Suprapubic skin (tissue), 4 donors: ENCODE measurements around the gene CREB1. TPM values are rescaled to one million over a fixed set of nuclear protein-coding genes. Genes with fewer than 3 reads are reported as not detected.
"Not testable (repeated sequence)": the region's sequence is repeated elsewhere in the genome, so short reads cannot be mapped to it uniquely, and the experiment has no call there.

Experiments
- DNase-seq, 2 donors: peaks; one replicate each; pipeline ENCODE4 v3.0.0-alpha.2; 2019; ENCODE audit warnings: low spot score in 2 of 2
- H3K27ac ChIP-seq: fragments of 200-600 bp; sonication (generic); one replicate; pipeline ENCODE4 v1.5.1; 2019
- H3K27me3 ChIP-seq: fragments of 200-600 bp; sonication (generic); one replicate; pipeline ENCODE4 v1.5.1; 2019
- H3K36me3 ChIP-seq: fragments of 200-600 bp; sonication (generic); one replicate; pipeline ENCODE4 v1.5.1; 2019
- H3K4me1 ChIP-seq: fragments of 200-600 bp; sonication (generic); one replicate; pipeline ENCODE4 v1.5.1; 2019
- H3K4me3 ChIP-seq: fragments of 200-600 bp; sonication (generic); one replicate; pipeline ENCODE4 v1.5.1; 2019; ENCODE audit warnings: mild to moderate bottlenecking
- H3K9me3 ChIP-seq: fragments of 200-600 bp; sonication (generic); one replicate; pipeline ENCODE4 v1.5.1; 2019
- CTCF ChIP-seq, 2 donors: fragments of 200-600 bp in 1 of 2; fragments of 450-650 bp in 1 of 2; sonication (generic) in 1 of 2; IDR thresholded peaks; one replicate each; pipeline ENCODE4 v1.5.1; 2016 to 2019; ENCODE audit warnings: antibody characterized with exemption in 2 of 2, mild to moderate bottlenecking in 1 of 2, moderate library complexity in 1 of 2
- EP300 ChIP-seq: sonication (generic); formaldehyde crosslinking; IDR thresholded peaks from one replicate; pipeline ENCODE4 v1.6.1; 2017; ENCODE audit warnings: antibody characterized with exemption
- POLR2A ChIP-seq, 2 donors: fragments of 450-650 bp; IDR thresholded peaks; one replicate each; pipeline ENCODE4 v1.6.1; 2017; ENCODE audit warnings: antibody characterized with exemption in 2 of 2, mild to moderate bottlenecking in 2 of 2, moderate library complexity in 2 of 2
- POLR2AphosphoS5 ChIP-seq, 3 donors: sonication (generic); formaldehyde crosslinking; IDR thresholded peaks; one replicate each; pipeline ENCODE4 v1.6.1; 2017; ENCODE audit warnings: antibody characterized with exemption in 3 of 3
- WGBS: methylation state at CpG from one replicate; pipeline ENCODE4 v1.1.5; 2018; 5-methylcytosine and 5-hydroxymethylcytosine counted together
- total RNA-seq, 4 donors: library from RNA; depleted of rRNA; stranded (reverse); fragments of >200 nt; gene quantifications; one replicate each; pipeline ENCODE4 v1.1.0, GENCODE V29; 2016

CREB1 gene
- total RNA-seq, 4 donors from 2014 or later, result 33.3 to 90.4 (median 55.1) TPM

GRCh38 chr2:207632575-207633493 lies 103.1 kb downstream of the CREB1 start:
- Histone ChIP-seq H3K4me1 (peaks cover 7% of the 10 kb centered on the region), H3K4me3 (no peak overlapping the region), H3K9me3 (no peaks in the 10 kb centered on the region), H3K27ac (no peak overlapping the region), H3K27me3 (no peaks in the 10 kb centered on the region), H3K36me3 (no peaks in the 10 kb centered on the region)
- DNase-seq, result no peak
- 82% methylated on average over 8 of the region's 8 CpGs for WGBS
- TF ChIP-seq POLR2A (IDR thresholded peaks at IDR 0.05) (no peak), POLR2AphosphoS5 (IDR thresholded peaks at IDR 0.05) (no peak), CTCF (IDR thresholded peaks at IDR 0.05) (no peak), EP300 (no peak)

GRCh38 chr2:207633686-207634085 lies 103.9 kb downstream of the CREB1 start:
- Histone ChIP-seq H3K27ac (no peak overlapping the region), H3K4me3 (no peak overlapping the region), H3K9me3 (no peaks in the 10 kb centered on the region), H3K27me3 (no peaks in the 10 kb centered on the region), H3K4me1 (peaks cover 7% of the 10 kb centered on the region), H3K36me3 (no peaks in the 10 kb centered on the region)
- WGBS, result 89% methylated on average over 3 of the region's 3 CpGs
- TF ChIP-seq POLR2AphosphoS5 (IDR thresholded peaks at IDR 0.05) (no peak), POLR2A (IDR thresholded peaks at IDR 0.05) (no peak), CTCF (IDR thresholded peaks at IDR 0.05) (no peak), EP300 (no peak)
- DNase-seq, result no peak

GRCh38 chr2:207635468-207636200 lies 105.9 kb downstream of the CREB1 start:
- Histone ChIP-seq H3K27me3 (no peaks in the 10 kb centered on the region), H3K4me1 (peaks cover 7% of the 10 kb centered on the region), H3K36me3 (no peaks in the 10 kb centered on the region), H3K9me3 (no peaks in the 10 kb centered on the region), H3K4me3 (no peak overlapping the region), H3K27ac (no peak overlapping the region)
- peak in 1 of 2 donors; percentile 32 for DNase-seq
- no peak for TF ChIP-seq POLR2AphosphoS5 (IDR thresholded peaks at IDR 0.05)
- no peak for TF ChIP-seq EP300
- TF ChIP-seq CTCF (IDR thresholded peaks at IDR 0.05), result no peak
- no peak for TF ChIP-seq POLR2A (IDR thresholded peaks at IDR 0.05)
- 67% methylated on average over 11 of the region's 11 CpGs for WGBS

- 96% methylated on average over 3 of the region's 3 CpGs for WGBS
- not testable (repeated sequence) for H3K27me3 ChIP-seq, H3K9me3 ChIP-seq, H3K4me3 ChIP-seq, DNase-seq, H3K27ac ChIP-seq, H3K36me3 ChIP-seq, H3K4me1 ChIP-seq
Measured at GRCh38 chr2:207639288-207639687, 109.5 kb downstream of the CREB1 start.

GRCh38 chr2:207640160-207640559 lies 110.4 kb downstream of the CREB1 start:
- no peak for TF ChIP-seq EP300
- TF ChIP-seq POLR2AphosphoS5 (IDR thresholded peaks at IDR 0.05), result no peak
- no peak for TF ChIP-seq CTCF (IDR thresholded peaks at IDR 0.05)
- TF ChIP-seq POLR2A (IDR thresholded peaks at IDR 0.05), result no peak
- no peak for DNase-seq
- H3K9me3 ChIP-seq, result no peaks in the 10 kb centered on the region

More at GRCh38 chr2:207640160-207640559, 110.4 kb downstream of the CREB1 start:
- Histone ChIP-seq H3K27ac (no peak overlapping the region), H3K27me3 (no peaks in the 10 kb centered on the region), H3K4me1 (no peaks in the 10 kb centered on the region), H3K36me3 (no peaks in the 10 kb centered on the region), H3K4me3 (no peak overlapping the region)
